Testis (tissue), 5 donors: ENCODE results near the gene CLCC1. TPM values are rescaled to one million over a fixed set of nuclear protein-coding genes. Genes with fewer than 3 reads are reported as not detected.
"Not testable (repeated sequence)": the region's sequence is repeated elsewhere in the genome, so short reads cannot be mapped to it uniquely, and the experiment has no call there.

Experiments used
- DNase-seq: peaks from one replicate; pipeline ENCODE4 v3.0.0-alpha.2; 2019
- H3K27ac ChIP-seq, 2 donors: fragments of 200-600 bp; sonication (generic); one replicate each; pipeline ENCODE4 v1.5.1; 2019
- H3K27me3 ChIP-seq: fragments of 200-600 bp; sonication (generic); one replicate; pipeline ENCODE4 v1.5.1; 2019
- H3K36me3 ChIP-seq: fragments of 200-600 bp; sonication (generic); one replicate; pipeline ENCODE4 v1.5.1; 2017; ENCODE audit warnings: low read depth; ENCODE audit errors: missing control alignments
- H3K4me1 ChIP-seq: fragments of 200-600 bp; sonication (generic); one replicate; pipeline ENCODE4 v1.5.1; 2019
- H3K4me3 ChIP-seq, 2 donors: fragments of 200-600 bp; sonication (generic); one replicate each; pipeline ENCODE4 v1.5.1; 2017 to 2019
- H3K9me3 ChIP-seq: fragments of 200-600 bp; sonication (generic); one replicate; pipeline ENCODE4 v1.5.1; 2017
- CTCF ChIP-seq, 3 experiments: fragments of 450-650 bp in 2 of 3; fragments of 200-600 bp in 1 of 3; sonication (generic) in 1 of 3; IDR thresholded peaks; one replicate each; pipeline ENCODE4 v1.5.1; 2016 to 2019; ENCODE audit warnings: antibody characterized with exemption in 3 of 3, mild to moderate bottlenecking in 2 of 3, moderate library complexity in 1 of 3
- POLR2A ChIP-seq: fragments of 450-650 bp; IDR thresholded peaks from one replicate; pipeline ENCODE4 v1.6.1; 2017; ENCODE audit warnings: antibody characterized with exemption, mild to moderate bottlenecking, moderate library complexity
- WGBS, 2 donors: methylation state at CpG; one replicate each; pipeline ENCODE4 v1.1.5; 2018; 5-methylcytosine and 5-hydroxymethylcytosine counted together
- intact Hi-C: fragments of 100-400 bp; cut with DNase I; formaldehyde crosslinking; loops from one replicate; pipeline ENCODE4 v1.15.1; 2023; ENCODE audit warnings: low total_unique reads
- long read RNA-seq, 2 donors: transcript quantifications; one replicate each; lab custom pipeline, GENCODE V29; 2026
- polyA plus RNA-seq: library from polyadenylated mRNA; stranded (reverse); fragments of 350-450 nt; fragmentation: Illumina TruSeq; extraction: RNeasy Lipid Tissue Mini Kit (QIAGEN cat#74804); gene quantifications from one replicate; pipeline ENCODE4 v1.2.3, GENCODE V29; 2014; ENCODE audit warnings: low read depth, low replicate concordance; ENCODE audit not compliant: insufficient read depth
- total RNA-seq, 2 donors: library from RNA; depleted of rRNA; stranded (reverse); fragments of >200 nt; gene quantifications; one replicate each; pipeline ENCODE4 v1.2.3, GENCODE V29; 2016

CLCC1 gene, protein sequence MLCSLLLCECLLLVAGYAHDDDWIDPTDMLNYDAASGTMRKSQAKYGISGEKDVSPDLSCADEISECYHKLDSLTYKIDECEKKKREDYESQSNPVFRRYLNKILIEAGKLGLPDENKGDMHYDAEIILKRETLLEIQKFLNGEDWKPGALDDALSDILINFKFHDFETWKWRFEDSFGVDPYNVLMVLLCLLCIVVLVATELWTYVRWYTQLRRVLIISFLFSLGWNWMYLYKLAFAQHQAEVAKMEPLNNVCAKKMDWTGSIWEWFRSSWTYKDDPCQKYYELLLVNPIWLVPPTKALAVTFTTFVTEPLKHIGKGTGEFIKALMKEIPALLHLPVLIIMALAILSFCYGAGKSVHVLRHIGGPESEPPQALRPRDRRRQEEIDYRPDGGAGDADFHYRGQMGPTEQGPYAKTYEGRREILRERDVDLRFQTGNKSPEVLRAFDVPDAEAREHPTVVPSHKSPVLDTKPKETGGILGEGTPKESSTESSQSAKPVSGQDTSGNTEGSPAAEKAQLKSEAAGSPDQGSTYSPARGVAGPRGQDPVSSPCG
- total RNA-seq (10 to 100 TPM; 23.6 to 34.6 TPM), polyA plus RNA-seq (16.4 TPM)
- long read RNA-seq, donor 1, full-length matches to known transcripts = 6 of 22 reads
- long read RNA-seq, donor 1, partial matches to known transcripts = 16 of 22 reads
- long read RNA-seq, donor 1, other reads (novel, unspliced or antisense) = 0 of 22 reads
- long read RNA-seq, donor 2, full-length matches to known transcripts = 3 of 3 reads
- long read RNA-seq, donor 2, partial matches to known transcripts = 0 of 3 reads
- long read RNA-seq, donor 2, other reads (novel, unspliced or antisense) = 0 of 3 reads

GRCh38 chr1:108963052-108963686 is at the start of gene CLCC1:
Gene CLCC1 (minus strand): TSS chr1:108963484. CDS start chr1:108950437, 13,047 bp downstream.
- H3K4me3 ChIP-seq = peak within 1 kb of the TSS; percentile 77 to 95
- no peaks in the 10 kb centered on the region for H3K9me3 ChIP-seq
- peak within 1 kb of the TSS; percentile 92 to 98 for H3K27ac ChIP-seq
- TF ChIP-seq CTCF (IDR thresholded peaks at IDR 0.05) (peak in 1 of 3 experiments; percentile 5), POLR2A (peak; percentile 29)
- no peaks in the 10 kb centered on the region for H3K36me3 ChIP-seq
- 1% methylated on average over 26 to 65 of the region's 72 CpGs for WGBS, 2 donors
- peaks cover 17% of the 10 kb centered on the region for H3K4me1 ChIP-seq
- H3K27me3 ChIP-seq = no peaks in the 10 kb centered on the region
- intact Hi-C loops = no loop called here
- DNase-seq = peak; percentile 96

GRCh38 chr1:109011335-109011734 is 48.1 kb upstream of the CLCC1 start:
- Histone ChIP-seq H3K27me3 (no peaks in the 10 kb centered on the region), H3K4me3 (no peak overlapping the region), H3K9me3 (no peaks in the 10 kb centered on the region), H3K4me1 (no peaks in the 10 kb centered on the region), H3K36me3 (no peaks in the 10 kb centered on the region), H3K27ac (no peak overlapping the region)
- WGBS, 2 donors = 88 to 89% methylated on average over 7 of the region's 7 CpGs
- DNase-seq = no peak
- TF ChIP-seq CTCF (IDR thresholded peaks at IDR 0.05) (no peak), POLR2A (no peak)
- intact Hi-C loops = no loop called here

DNA sequence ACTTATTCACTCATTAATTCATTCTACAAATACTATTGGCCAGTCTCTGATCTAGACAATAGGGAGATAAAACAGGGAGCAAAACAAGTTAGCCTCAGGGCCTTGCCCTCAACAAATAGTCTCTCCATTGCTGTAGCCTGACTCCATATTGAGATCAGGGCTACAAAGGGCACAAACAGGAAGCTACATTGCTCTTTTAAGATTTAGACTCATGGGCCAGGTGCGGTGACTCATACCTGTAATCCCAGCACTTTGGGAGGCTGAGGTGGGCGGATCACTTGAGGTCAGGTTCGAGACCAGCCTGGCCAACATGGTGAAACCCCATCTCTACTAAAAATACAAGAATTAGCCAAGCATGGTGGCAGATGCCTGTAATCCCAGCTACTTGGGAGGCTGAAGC is 33.3 kb upstream of the CLCC1 start:
- 88 to 98% methylated on average over 3 of the region's 3 CpGs for WGBS, 2 donors
- H3K27ac ChIP-seq, DNase-seq, H3K4me1 ChIP-seq, H3K4me3 ChIP-seq, H3K27me3 ChIP-seq, H3K36me3 ChIP-seq, H3K9me3 ChIP-seq, intact Hi-C loops: not testable (repeated sequence)

GRCh38 chr1:108983114-108983513 is 19.8 kb upstream of the CLCC1 start:
- TF ChIP-seq CTCF (IDR thresholded peaks at IDR 0.05) (no peak), POLR2A (no peak)
- H3K27me3 ChIP-seq = no peaks in the 10 kb centered on the region
- no peaks in the 10 kb centered on the region for H3K4me1 ChIP-seq
- H3K36me3 ChIP-seq = no peaks in the 10 kb centered on the region
- no peak overlapping the region for H3K4me3 ChIP-seq
- WGBS, 2 donors = 80 to 83% methylated on average over 4 of the region's 4 CpGs
- DNase-seq = no peak
- intact Hi-C loops = no loop called here
- H3K9me3 ChIP-seq = no peaks in the 10 kb centered on the region
- no peak overlapping the region for H3K27ac ChIP-seq

DNA sequence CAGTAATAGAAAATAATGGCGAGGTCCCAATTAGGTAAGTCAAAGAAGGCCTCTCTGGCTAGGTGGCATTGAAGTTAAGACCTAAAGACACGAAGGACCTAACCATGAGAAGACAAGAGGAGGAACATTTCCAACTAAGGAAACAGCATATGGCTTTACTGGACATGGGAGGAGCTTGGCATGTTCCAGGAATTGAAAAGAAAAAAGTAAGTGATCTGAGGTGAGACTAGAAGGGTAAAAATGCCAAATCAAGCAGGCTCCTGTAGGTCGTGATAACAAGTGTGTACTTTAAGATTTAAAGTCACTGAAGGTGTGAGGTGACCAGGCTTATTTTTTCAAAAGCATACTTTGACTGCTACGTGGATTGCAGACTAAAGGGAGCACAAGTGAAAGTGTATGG is 13.4 kb upstream of the CLCC1 start:
- Histone ChIP-seq H3K27ac (no peak overlapping the region), H3K36me3 (no peaks in the 10 kb centered on the region), H3K9me3 (no peaks in the 10 kb centered on the region), H3K4me1 (no peaks in the 10 kb centered on the region), H3K27me3 (no peaks in the 10 kb centered on the region), H3K4me3 (no peak overlapping the region)
- 83 to 90% methylated on average over 4 of the region's 4 CpGs for WGBS, 2 donors
- TF ChIP-seq POLR2A (no peak), CTCF (IDR thresholded peaks at IDR 0.05) (no peak)
- intact Hi-C loops = no loop called here
- DNase-seq = no peak
